ENCODE data around the gene WASHC2A.
"Not testable (repeated sequence)": the region's sequence is repeated elsewhere in the genome, so short reads cannot be mapped to it uniquely, and the experiment has no call there.

Gene WASHC2A

GRCh38 chr10:50052778-50053376 lies 14.9 kb upstream of the WASHC2A start:
- H3K4me1 Mint-ChIP-seq (ENCODE audit: low read depth); DNase-seq (ENCODE audit: low spot score); H3K36me3 Mint-ChIP-seq (ENCODE audit: low read depth); H3K27ac Mint-ChIP-seq; H3K4me3 Mint-ChIP-seq; H3K9me3 Mint-ChIP-seq; H3K27me3 Mint-ChIP-seq (ENCODE audit: low read depth): not testable (repeated sequence)

DNA sequence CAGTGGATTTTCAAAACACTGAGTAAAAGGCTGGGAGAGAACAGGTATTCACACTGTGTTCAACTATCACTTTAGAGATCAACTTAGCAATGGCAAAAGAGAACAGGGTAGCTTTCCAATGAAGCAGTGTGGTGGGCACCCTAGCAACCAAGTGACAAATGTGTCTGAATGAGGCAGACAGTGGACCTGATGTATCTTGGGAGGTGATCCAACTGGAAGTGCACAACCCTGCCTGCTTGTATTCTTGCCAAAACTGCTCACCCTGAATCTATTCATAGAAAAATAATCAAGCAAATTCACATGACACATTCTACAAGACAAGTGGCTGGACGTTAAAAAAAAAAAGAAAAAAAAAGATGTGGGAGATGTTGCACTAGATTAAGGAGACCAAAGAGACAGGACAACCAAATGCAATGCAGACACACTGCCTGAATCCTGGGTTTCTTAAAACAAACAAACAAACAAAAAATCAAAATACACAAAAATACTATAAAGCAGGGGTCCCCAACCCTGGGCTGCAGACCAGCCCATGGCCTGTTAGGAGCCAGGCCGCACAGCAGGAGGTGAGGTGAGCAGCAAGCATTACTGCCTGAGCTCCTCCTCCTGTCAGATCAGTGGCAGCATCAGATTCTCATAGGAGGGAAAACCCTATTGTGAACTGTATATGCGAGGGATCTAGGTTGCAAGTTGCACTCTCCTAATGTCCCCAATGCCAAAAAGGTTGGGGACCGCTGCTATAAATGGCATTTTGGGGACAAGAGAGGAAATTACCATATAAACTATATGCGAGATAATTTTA lies 12.1 kb upstream of the WASHC2A start:
- H3K4me3 Mint-ChIP-seq; DNase-seq (ENCODE audit: low spot score); H3K36me3 Mint-ChIP-seq (ENCODE audit: low read depth); H3K27me3 Mint-ChIP-seq (ENCODE audit: low read depth); H3K27ac Mint-ChIP-seq; H3K9me3 Mint-ChIP-seq; H3K4me1 Mint-ChIP-seq (ENCODE audit: low read depth): not testable (repeated sequence)

- not testable (repeated sequence) for H3K9me3 Mint-ChIP-seq; H3K27me3 Mint-ChIP-seq (ENCODE audit: low read depth); H3K27ac Mint-ChIP-seq; H3K4me1 Mint-ChIP-seq (ENCODE audit: low read depth); DNase-seq (ENCODE audit: low spot score); H3K4me3 Mint-ChIP-seq; H3K36me3 Mint-ChIP-seq (ENCODE audit: low read depth)
These were observed 11.1 kb upstream of the WASHC2A start for GRCh38 chr10:50056654-50057053.

DNA sequence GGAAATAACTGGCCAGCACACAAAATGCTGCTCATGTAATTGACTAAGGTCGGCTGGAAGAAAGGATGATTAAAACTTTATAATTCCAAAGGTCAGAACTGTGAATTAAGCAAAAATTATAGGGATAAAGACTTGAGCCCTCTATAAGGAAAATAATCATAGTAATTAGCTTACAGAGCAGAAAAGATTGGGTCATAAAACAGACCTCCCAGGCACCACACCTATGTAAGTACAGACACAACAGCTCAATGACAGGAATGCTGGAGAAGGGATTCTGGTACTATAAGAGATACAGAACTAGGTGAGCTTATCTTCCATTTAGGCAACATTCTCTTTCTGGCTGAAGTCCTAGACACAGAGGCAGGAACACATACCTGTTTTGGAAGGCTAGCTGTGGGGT lies 9.0 kb upstream of the WASHC2A start:
- DNase-seq (ENCODE audit: low spot score); H3K4me1 Mint-ChIP-seq (ENCODE audit: low read depth); H3K9me3 Mint-ChIP-seq; H3K4me3 Mint-ChIP-seq; H3K36me3 Mint-ChIP-seq (ENCODE audit: low read depth); H3K27me3 Mint-ChIP-seq (ENCODE audit: low read depth); H3K27ac Mint-ChIP-seq: not testable (repeated sequence)

DNA sequence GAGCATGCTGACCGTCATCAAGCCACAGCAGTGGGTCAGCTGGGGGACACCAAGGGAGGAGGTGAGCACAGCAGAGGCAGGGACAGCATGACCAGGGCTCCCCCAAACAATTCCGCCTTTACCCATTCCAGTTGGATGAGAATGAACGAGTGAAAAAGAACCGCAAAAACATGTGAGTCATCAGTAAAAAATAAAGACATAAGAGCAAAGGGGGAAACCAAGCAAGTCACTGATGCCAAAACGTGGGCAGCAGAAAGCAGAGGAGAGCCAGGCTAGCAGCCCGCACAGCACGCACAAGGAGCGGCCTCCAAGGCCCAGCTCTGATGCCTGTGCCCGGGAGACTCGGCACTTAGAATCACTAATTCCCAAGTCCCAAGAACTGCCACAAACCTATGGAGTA lies 7.8 kb upstream of the WASHC2A start:
- not testable (repeated sequence) for H3K9me3 Mint-ChIP-seq; H3K36me3 Mint-ChIP-seq (ENCODE audit: low read depth); H3K4me3 Mint-ChIP-seq; H3K4me1 Mint-ChIP-seq (ENCODE audit: low read depth); DNase-seq (ENCODE audit: low spot score); H3K27me3 Mint-ChIP-seq (ENCODE audit: low read depth)
- peak overlapping the region; percentile 58 for H3K27ac Mint-ChIP-seq

DNA sequence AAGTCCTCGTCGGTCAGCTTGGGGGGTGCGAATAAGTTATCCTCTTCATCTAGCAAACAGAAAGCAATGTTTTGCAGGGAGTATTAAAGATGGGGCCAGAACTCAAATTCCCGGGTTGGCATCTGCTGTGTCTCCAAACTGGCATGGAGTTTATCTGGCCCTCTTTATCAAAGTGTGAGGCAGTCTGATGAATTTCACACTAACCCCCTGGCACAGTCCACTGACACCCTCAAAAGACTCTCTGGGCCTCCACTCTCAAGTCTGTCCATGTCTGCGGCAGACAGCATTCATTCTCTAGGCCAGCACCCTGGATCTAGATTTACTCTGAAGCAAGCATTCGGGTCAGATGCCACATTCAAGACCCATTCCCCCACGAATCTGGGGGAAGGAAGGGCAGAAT lies 6.2 kb upstream of the WASHC2A start:
- H3K4me1 Mint-ChIP-seq (ENCODE audit: low read depth); DNase-seq (ENCODE audit: low spot score); H3K9me3 Mint-ChIP-seq; H3K4me3 Mint-ChIP-seq; H3K27me3 Mint-ChIP-seq (ENCODE audit: low read depth); H3K36me3 Mint-ChIP-seq (ENCODE audit: low read depth); H3K27ac Mint-ChIP-seq: not testable (repeated sequence)

DNA sequence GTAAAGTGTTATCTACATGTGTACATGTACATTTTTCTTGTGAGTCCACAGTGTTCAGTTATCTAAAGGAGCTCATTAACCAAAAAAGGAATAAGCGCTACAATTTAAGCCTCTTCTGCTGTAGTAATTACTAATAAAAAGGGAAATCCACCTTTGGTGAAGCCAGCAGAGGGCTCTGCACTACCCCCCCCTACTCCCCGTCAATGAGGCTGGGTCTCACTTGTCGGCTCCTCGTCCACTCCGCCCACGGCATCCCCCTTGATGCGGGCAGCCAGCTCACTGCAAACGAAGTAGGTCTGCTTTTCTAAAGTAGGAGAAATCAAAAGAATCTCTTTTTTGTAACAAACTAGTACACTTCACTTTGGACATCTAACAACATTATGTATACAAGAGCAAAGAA lies 4.7 kb upstream of the WASHC2A start:
- Mint-ChIP-seq H3K27me3 (ENCODE audit: low read depth) (peaks cover 8% of the 10 kb centered on the region), H3K4me3 (no peak overlapping the region), H3K4me1 (ENCODE audit: low read depth) (no peaks in the 10 kb centered on the region), H3K9me3 (no peaks in the 10 kb centered on the region), H3K27ac (no peak overlapping the region), H3K36me3 (ENCODE audit: low read depth) (no peaks in the 10 kb centered on the region)
- no peak for DNase-seq (ENCODE audit: low spot score)

DNA sequence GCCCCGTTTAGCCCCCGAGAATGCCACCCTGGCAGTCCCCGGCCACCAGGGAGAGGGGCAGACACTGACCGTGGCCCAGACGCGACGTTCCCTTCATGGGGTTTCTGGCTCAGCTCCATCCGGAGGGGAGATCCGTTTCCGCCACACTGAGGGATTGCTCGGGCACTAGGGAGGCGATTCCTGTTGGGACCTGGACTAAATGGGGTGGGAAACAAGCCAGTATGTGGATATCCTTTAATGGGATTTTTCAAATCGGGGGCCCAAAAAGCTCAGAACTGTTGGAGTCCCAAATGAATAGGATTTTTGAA lies 552 bp downstream of the WASHC2A start:
- H3K27me3 Mint-ChIP-seq (ENCODE audit: low read depth); H3K9me3 Mint-ChIP-seq; H3K27ac Mint-ChIP-seq: not testable (repeated sequence)

DNA sequence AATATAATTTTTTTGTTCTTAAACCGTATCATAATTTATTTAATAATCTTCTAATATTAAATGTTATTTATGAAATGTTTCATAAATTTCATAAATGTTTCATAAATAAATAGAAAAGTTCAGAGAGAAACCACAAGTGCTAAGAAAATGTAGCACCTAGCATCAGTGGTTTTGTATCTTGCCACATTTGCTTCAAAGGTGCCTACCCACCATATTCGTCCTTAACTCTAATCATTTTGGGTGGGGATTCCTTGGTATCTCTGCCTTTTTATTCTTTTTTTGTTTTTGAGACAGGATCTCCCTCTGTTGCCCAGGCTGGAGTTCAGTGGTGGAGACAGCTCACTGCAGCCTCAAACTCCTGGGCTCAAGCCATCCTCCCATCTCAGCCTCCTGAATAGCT lies 7.4 kb downstream of the WASHC2A start:
- not testable (repeated sequence) for H3K9me3 Mint-ChIP-seq; H3K36me3 Mint-ChIP-seq (ENCODE audit: low read depth); H3K27ac Mint-ChIP-seq; H3K27me3 Mint-ChIP-seq (ENCODE audit: low read depth); DNase-seq (ENCODE audit: low spot score); H3K4me3 Mint-ChIP-seq; H3K4me1 Mint-ChIP-seq (ENCODE audit: low read depth)

More for the DNA sequence above, 552 bp downstream of the WASHC2A start:
- H3K4me3 Mint-ChIP-seq, result peak overlapping the region; percentile 72
- H3K36me3 Mint-ChIP-seq (ENCODE audit: low read depth); DNase-seq (ENCODE audit: low spot score); H3K4me1 Mint-ChIP-seq (ENCODE audit: low read depth): not testable (repeated sequence)

DNA sequence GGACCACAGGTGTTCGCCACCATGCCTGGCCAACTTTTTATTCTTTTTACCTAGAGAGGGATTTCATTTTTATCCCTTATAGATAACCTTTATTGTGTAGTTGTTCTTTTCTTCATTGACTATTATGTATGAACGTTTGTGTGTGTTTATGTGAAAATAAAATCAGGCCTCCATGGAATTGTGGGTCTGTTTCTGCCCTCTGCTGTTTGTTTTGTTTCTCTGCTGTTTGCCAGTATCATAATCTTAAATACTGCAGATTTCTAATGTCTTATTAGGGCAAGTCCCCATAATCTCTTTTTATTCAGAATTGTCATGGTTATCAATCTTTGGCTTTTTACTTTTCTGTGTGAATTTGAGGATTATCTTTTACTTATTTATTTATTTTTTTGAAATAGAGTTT lies 7.8 kb downstream of the WASHC2A start:
- not testable (repeated sequence) for H3K36me3 Mint-ChIP-seq (ENCODE audit: low read depth); H3K27me3 Mint-ChIP-seq (ENCODE audit: low read depth); H3K27ac Mint-ChIP-seq; H3K4me3 Mint-ChIP-seq; DNase-seq (ENCODE audit: low spot score); H3K9me3 Mint-ChIP-seq; H3K4me1 Mint-ChIP-seq (ENCODE audit: low read depth)

GRCh38 chr10:50091304-50091703 lies 23.6 kb downstream of the WASHC2A start:
- not testable (repeated sequence) for DNase-seq (ENCODE audit: low spot score); H3K27ac Mint-ChIP-seq; H3K4me3 Mint-ChIP-seq

DNA sequence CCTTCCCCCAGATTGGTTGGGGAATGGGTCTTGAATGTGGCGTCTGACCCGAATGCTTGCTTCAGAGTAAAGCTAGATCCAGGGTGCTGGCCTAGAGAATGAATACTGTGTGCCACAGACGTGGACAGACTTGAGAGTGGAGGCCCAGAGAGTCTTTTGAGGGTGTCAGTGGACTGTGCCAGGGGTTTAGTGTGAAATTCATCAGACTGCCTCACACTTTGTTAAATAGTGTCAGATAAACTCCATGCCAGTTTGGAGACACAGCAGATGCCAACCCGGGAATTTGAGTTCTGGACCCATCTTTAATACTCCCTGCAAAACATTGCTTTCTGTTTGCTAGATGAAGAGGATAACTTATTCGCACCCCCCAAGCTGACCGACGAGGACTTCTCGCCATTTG lies 25.2 kb downstream of the WASHC2A start:
- H3K4me3 Mint-ChIP-seq; H3K36me3 Mint-ChIP-seq (ENCODE audit: low read depth); H3K9me3 Mint-ChIP-seq; DNase-seq (ENCODE audit: low spot score); H3K4me1 Mint-ChIP-seq (ENCODE audit: low read depth); H3K27me3 Mint-ChIP-seq (ENCODE audit: low read depth); H3K27ac Mint-ChIP-seq: not testable (repeated sequence)

More at GRCh38 chr10:50091304-50091703, 23.6 kb downstream of the WASHC2A start:
- not testable (repeated sequence) for H3K36me3 Mint-ChIP-seq (ENCODE audit: low read depth); H3K9me3 Mint-ChIP-seq; H3K4me1 Mint-ChIP-seq (ENCODE audit: low read depth); H3K27me3 Mint-ChIP-seq (ENCODE audit: low read depth)

GRCh38 chr10:50094630-50095029 lies 26.9 kb downstream of the WASHC2A start:
- not testable (repeated sequence) for H3K9me3 Mint-ChIP-seq; H3K36me3 Mint-ChIP-seq (ENCODE audit: low read depth); H3K4me1 Mint-ChIP-seq (ENCODE audit: low read depth); H3K27ac Mint-ChIP-seq; DNase-seq (ENCODE audit: low spot score); H3K4me3 Mint-ChIP-seq; H3K27me3 Mint-ChIP-seq (ENCODE audit: low read depth)

DNA sequence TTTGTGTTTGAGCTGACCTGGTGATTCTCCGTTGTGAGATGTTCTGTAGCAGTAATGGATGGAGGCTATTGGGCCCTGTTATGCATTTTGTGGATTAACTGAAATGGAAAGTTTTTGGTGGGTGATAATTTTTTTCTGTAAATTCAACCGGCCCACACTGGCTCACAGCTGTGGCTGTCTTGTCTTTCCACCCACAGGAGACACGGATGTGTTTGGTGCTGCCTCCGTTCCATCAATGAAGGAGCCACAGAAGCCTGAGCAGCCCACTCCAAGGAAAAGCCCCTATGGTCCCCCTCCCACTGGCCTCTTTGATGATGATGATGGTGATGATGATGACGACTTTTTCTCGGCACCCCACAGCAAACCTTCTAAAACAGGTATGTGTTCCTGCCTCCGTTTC lies 27.6 kb downstream of the WASHC2A start:
- not testable (repeated sequence) for H3K4me3 Mint-ChIP-seq; H3K36me3 Mint-ChIP-seq (ENCODE audit: low read depth)

GRCh38 chr10:50096722-50097121 lies 29.0 kb downstream of the WASHC2A start:
- H3K9me3 Mint-ChIP-seq; H3K27me3 Mint-ChIP-seq (ENCODE audit: low read depth); H3K4me1 Mint-ChIP-seq (ENCODE audit: low read depth); H3K27ac Mint-ChIP-seq; H3K36me3 Mint-ChIP-seq (ENCODE audit: low read depth); H3K4me3 Mint-ChIP-seq; DNase-seq (ENCODE audit: low spot score): not testable (repeated sequence)

More for the DNA sequence above, 27.6 kb downstream of the WASHC2A start:
- DNase-seq (ENCODE audit: low spot score); H3K27ac Mint-ChIP-seq; H3K27me3 Mint-ChIP-seq (ENCODE audit: low read depth); H3K9me3 Mint-ChIP-seq; H3K4me1 Mint-ChIP-seq (ENCODE audit: low read depth): not testable (repeated sequence)
